Natural killer cell treated with Interleukin-12 subunit alpha and Interleukin-12 subunit beta and Interleukin-15 and Interleukin-18, amount 100 ng/mL, for 72 hours (primary cell): ENCODE measurements around the gene DNAH8. TPM values are rescaled to one million over a fixed set of nuclear protein-coding genes. Genes with fewer than 3 reads are reported as not detected.
A peak's percentile ranks its signal among the peaks of the same experiment; 100 is the strongest.

Experiments
- ATAC-seq, 2 donors: fragments of 150-1000 bp; cut with Tn5 transposase in 1 of 2; sonication (Bioruptor Pico), chemical (Tn5 transposase) in 1 of 2; 2 replicates each; pipeline ENCODE4 v1.10.0; 2021
- DNase-seq: peaks from one replicate; pipeline ENCODE4 v3.0.0; 2022; ENCODE audit warnings: low spot score
- H3K27ac Mint-ChIP-seq, 2 donors: 1 replicate in 1 of 2; 2 replicates in 1 of 2; pipeline ENCODE4 v1.8.0; 2022; ENCODE audit warnings: mixed read lengths in 2 of 2, mild to moderate bottlenecking in 1 of 2, moderate library complexity in 1 of 2
- H3K27me3 Mint-ChIP-seq, 2 donors: 1 replicate in 1 of 2; 2 replicates in 1 of 2; pipeline ENCODE4 v1.8.0; 2022; ENCODE audit warnings: mixed read lengths in 2 of 2
- H3K36me3 Mint-ChIP-seq: one replicate; pipeline ENCODE4 v1.8.0; 2022; ENCODE audit warnings: mixed read lengths
- H3K4me1 Mint-ChIP-seq, 2 donors: 1 replicate in 1 of 2; 2 replicates in 1 of 2; pipeline ENCODE4 v1.8.0; 2022; ENCODE audit warnings: low read depth in 2 of 2, mixed read lengths in 2 of 2, mild to moderate bottlenecking in 1 of 2
- H3K4me3 Mint-ChIP-seq: one replicate; pipeline ENCODE4 v1.8.0; 2022; ENCODE audit warnings: mixed read lengths
- H3K9me3 Mint-ChIP-seq: 2 replicates; pipeline ENCODE4 v1.8.0; 2022; ENCODE audit warnings: mixed read lengths
- total RNA-seq, 2 donors: library from RNA; stranded (reverse); gene quantifications; one replicate each; pipeline ENCODE4 v1.2.3, GENCODE V29; 2022

Gene DNAH8
- total RNA-seq, 2 donors from 2014 or later = 0.12 to 0.22 TPM

DNA sequence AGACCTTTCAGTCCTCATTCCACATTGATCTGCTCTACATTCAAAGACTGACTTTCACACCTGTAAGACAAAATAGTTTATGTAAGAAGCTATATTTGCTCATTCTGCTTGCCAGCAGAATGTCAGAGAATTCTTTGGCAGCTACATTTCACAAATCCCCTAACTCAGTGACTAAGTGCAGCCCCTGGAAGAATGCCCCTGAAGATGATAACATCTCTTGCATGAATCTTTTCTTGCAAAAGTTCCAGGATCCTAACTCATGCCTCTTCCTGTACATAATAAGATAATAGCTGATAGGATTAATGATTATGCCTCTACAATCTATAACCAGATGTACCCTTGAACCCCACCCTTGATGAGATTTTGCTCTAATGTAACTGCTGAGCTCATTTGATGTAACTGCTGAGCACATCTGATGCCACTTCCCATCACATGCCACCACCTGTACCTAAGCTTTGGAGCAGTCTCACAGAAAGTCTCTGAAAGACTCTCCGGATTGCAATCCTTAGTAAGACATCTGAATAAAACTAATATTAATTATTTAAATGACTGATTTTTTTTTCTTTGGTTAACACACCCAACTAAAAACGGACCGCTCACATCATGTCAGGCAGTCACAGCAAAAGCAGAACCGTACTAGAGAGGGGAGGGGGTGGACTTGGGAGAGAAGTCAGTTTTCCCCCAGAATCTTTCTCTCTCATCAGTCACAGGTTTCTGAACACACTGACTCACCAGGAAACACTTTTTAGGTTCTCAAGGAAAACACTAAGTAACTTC lies 684 bp upstream of the DNAH8 start:
- Mint-ChIP-seq H3K36me3 (peaks cover 5% of the 10 kb centered on the region), H3K4me1 (peaks cover 25 to 39% of the 10 kb centered on the region in 2 donors), H3K27ac (peak overlapping the region; percentile 88), H3K27me3 (peaks cover 19 to 21% of the 10 kb centered on the region in 2 donors), H3K4me3 (peak overlapping the region; percentile 72), H3K9me3 (peaks cover 3% of the 10 kb centered on the region)
- ATAC-seq = peak in 1 of 2 donors; percentile 57
- no peak for DNase-seq

DNA sequence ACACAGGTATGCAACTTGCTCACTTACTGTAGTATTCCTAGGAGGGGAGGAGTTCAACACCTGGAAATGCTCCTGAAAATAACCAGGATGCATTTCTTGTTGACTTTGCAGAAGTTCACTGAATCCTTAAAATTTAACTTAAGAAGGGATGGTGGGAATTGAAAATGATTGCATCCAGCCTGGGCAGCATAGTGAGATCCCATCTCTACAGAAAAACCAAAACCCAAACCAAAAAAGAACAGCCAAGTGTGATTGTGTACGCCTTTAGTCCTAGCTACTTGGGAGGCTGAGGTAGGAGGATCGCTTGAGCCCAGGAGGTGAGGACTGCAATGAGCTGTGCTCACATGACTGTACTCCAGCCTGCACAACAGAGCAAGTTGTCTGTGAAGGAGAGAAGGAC lies 1.7 kb downstream of the DNAH8 start:
- Mint-ChIP-seq H3K36me3 (peaks cover 13% of the 10 kb centered on the region), H3K4me3 (no peak overlapping the region), H3K27me3 (peaks cover 26% of the 10 kb centered on the region in 2 donors), H3K9me3 (peaks cover 7% of the 10 kb centered on the region), H3K27ac (peak overlapping the region; percentile 2 to 20), H3K4me1 (peaks cover 22 to 25% of the 10 kb centered on the region in 2 donors)
- ATAC-seq (no peak), DNase-seq (no peak)

DNA sequence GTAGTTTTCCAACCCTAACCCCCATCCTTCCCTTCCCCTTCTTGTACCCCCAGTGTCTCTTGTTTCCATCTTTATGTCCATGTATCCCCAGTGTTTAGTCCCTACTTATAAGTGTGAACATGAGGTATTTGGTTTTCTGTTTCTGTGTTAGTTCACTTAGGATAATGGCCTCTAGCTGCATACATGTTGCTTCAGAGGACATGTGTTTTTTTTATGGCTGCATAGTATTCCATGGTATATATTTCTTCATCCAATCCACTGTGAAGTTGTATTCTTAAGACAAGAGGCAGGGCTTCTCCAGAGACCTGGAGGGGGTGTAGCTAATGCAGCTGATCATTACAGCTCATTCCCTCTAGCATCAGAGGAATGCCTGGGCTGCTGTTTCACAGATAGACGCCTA lies 4.2 kb downstream of the DNAH8 start:
- peaks cover 26% of the 10 kb centered on the region in 2 donors for H3K27me3 Mint-ChIP-seq

DNA sequence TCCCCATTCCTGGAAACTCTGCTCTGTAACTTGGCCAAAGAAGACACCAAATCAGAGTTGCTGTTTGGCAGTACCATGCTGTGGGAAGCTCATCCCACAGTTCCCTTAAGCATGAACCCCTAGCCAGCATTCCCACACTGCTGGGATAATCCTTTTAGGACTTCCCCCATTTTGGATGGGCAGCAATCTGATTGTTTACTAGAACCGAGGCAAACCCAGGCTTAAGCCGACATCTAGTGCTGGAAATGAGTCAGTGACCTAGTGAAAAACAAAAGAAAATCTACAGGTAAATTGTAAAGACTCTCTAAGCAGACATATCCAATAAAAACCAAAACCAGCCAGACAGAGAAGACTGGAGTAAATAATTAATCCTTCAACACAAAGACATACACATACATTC lies 5.2 kb downstream of the DNAH8 start:
- Mint-ChIP-seq H3K4me1 (peaks cover 6 to 8% of the 10 kb centered on the region in 2 donors), H3K27ac (no peak overlapping the region), H3K4me3 (no peak overlapping the region), H3K36me3 (peaks cover 13% of the 10 kb centered on the region), H3K9me3 (peaks cover 7% of the 10 kb centered on the region), H3K27me3 (peaks cover 26% of the 10 kb centered on the region in 2 donors)
- ATAC-seq (no peak), DNase-seq (no peak)

More for the DNA sequence above, 4.2 kb downstream of the DNAH8 start:
- Mint-ChIP-seq H3K27ac (no peak overlapping the region), H3K4me3 (no peak overlapping the region), H3K4me1 (peaks cover 9 to 10% of the 10 kb centered on the region in 2 donors), H3K36me3 (peaks cover 13% of the 10 kb centered on the region), H3K9me3 (peaks cover 7% of the 10 kb centered on the region)
- no peak for DNase-seq
- ATAC-seq = no peak

DNA sequence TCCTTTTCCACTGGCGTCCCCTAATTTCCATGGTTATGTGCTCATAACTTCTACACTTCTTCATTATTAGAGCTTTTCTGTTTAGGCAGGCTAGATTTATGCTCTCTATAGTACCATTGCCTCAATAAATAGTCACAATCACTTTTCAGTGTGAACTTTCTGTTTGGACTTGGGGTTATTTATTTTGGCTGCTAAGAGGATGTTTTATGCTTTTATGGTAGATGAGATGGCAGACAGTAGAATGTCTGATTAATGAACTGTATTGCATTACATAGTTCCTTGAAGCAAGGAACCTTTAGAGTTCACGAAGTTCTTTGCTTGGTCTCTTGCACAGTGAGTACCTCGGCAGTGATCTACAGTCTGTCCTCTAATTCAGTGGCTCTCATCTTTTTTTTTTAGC lies 6.9 kb downstream of the DNAH8 start:
- H3K4me1 Mint-ChIP-seq = peaks cover 6 to 17% of the 10 kb centered on the region in 2 donors
- peaks cover 3% of the 10 kb centered on the region for H3K9me3 Mint-ChIP-seq
- H3K27me3 Mint-ChIP-seq = peaks cover 18% of the 10 kb centered on the region in 2 donors
- H3K4me3 Mint-ChIP-seq = no peak overlapping the region
- peaks cover 8% of the 10 kb centered on the region for H3K36me3 Mint-ChIP-seq
- ATAC-seq (no peak), DNase-seq (no peak)
- no peak overlapping the region for H3K27ac Mint-ChIP-seq

DNA sequence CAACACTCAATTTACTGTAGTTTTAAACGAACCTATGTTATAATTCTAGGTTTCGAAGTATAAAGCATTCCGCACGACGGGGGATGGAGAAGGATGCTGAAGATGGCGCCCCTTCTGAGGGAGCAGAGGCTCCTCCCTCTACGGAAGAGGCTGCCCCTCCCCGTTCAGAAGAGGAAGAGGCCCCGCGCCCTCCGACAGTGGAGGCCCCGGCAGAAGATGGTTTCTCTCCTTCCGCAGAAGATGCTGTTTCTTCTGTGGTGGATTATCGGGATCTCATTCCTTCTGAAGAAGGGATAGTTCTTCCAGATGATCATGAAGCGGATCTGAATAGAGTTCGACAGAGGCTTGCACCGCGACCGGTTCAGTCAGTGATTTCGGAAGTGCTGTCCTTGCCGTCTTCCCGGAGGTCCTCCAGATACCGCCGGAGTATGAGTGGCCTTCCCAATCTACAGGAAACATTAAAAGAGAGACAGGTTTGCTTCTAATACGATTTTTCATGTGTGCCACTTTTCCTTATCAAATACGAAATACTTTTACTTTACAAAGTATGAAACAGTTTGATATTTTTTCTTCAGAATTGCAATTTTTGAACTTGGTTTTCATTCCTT lies 7.7 kb downstream of the DNAH8 start:
- peaks cover 9 to 17% of the 10 kb centered on the region in 2 donors for H3K4me1 Mint-ChIP-seq
- no peak overlapping the region for H3K4me3 Mint-ChIP-seq
- ATAC-seq = no peak
- no peak overlapping the region for H3K27ac Mint-ChIP-seq
- peaks cover 3% of the 10 kb centered on the region for H3K9me3 Mint-ChIP-seq
- no peak for DNase-seq
- H3K36me3 Mint-ChIP-seq = peaks cover 8% of the 10 kb centered on the region
- H3K27me3 Mint-ChIP-seq = peaks cover 18% of the 10 kb centered on the region in 2 donors

DNA sequence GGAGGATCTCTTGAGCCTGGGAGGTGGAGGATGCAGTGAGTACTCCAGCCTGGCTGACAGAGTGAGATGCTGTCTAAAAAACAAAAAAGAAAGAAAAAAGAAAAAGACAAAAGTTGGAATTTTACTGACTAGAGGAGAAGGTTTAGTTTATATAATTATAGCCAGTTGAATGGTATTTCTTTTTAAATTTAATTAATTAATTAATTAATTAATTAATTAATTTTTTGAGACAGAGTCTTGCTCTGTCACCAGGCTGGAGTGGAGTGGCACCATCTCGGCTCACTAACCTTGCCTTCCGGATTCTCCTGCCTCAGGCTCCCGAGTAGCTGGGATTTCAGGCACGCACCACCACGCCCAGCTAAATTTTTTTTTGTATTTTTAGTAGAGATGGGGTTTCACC lies 8.7 kb downstream of the DNAH8 start:
- Mint-ChIP-seq H3K27me3 (peaks cover 15 to 17% of the 10 kb centered on the region in 2 donors), H3K4me1 (peaks cover 9 to 17% of the 10 kb centered on the region in 2 donors), H3K4me3 (no peak overlapping the region), H3K27ac (no peak overlapping the region), H3K9me3 (peaks cover 3% of the 10 kb centered on the region), H3K36me3 (peaks cover 8% of the 10 kb centered on the region)
- ATAC-seq = no peak
- DNase-seq = no peak

GRCh38 chr6:38724343-38724742 lies 9.2 kb downstream of the DNAH8 start:
- H3K9me3 Mint-ChIP-seq = peaks cover 3% of the 10 kb centered on the region
- no peak overlapping the region for H3K4me3 Mint-ChIP-seq
- H3K36me3 Mint-ChIP-seq = peaks cover 8% of the 10 kb centered on the region
- H3K27ac Mint-ChIP-seq = no peak overlapping the region
- ATAC-seq (no peak), DNase-seq (no peak)
- H3K27me3 Mint-ChIP-seq = peaks cover 10 to 13% of the 10 kb centered on the region in 2 donors
- peaks cover 9 to 17% of the 10 kb centered on the region in 2 donors for H3K4me1 Mint-ChIP-seq

- Mint-ChIP-seq H3K4me3 (peak overlapping the region; percentile 18), H3K27ac (peak overlapping the region in 1 of 2 donors; percentile 5), H3K4me1 (peaks cover 9 to 17% of the 10 kb centered on the region in 2 donors), H3K27me3 (peaks cover 5 to 8% of the 10 kb centered on the region in 2 donors), H3K9me3 (peaks cover 3% of the 10 kb centered on the region), H3K36me3 (peaks cover 3% of the 10 kb centered on the region)
- DNase-seq (no peak), ATAC-seq (peak in 1 of 2 donors; percentile 52)
Measured at GRCh38 chr6:38725414-38726183, 10.5 kb downstream of the DNAH8 start.

DNA sequence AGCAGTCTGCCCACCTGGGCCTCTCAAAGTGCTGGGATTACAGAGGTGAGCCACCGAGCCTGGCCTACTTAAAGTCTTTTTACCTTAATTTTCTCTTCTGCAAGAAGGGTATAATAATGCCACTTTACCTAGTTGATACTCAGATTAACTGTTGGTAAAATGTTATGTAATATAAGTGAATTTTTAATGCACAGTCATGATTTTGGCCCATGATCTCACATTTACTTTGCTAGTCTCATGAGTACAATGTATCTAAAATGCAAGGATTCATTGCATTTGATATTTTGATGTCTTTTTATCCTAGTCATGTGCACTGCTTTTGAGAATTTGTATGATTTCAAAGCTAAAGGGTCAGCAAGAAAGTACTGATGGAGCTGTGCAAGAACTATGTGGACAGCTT lies 13.1 kb downstream of the DNAH8 start:
- no peak overlapping the region for H3K4me3 Mint-ChIP-seq

GRCh38 chr6:38730140-38730862 lies 15.2 kb downstream of the DNAH8 start:
- H3K4me3 Mint-ChIP-seq = no peak overlapping the region
- no peaks in the 10 kb centered on the region for H3K9me3 Mint-ChIP-seq
- peaks cover 9 to 16% of the 10 kb centered on the region in 2 donors for H3K27me3 Mint-ChIP-seq
- DNase-seq (no peak), ATAC-seq (no peak)
- H3K4me1 Mint-ChIP-seq = peaks cover 8 to 14% of the 10 kb centered on the region in 2 donors
- no peaks in the 10 kb centered on the region for H3K36me3 Mint-ChIP-seq
- no peak overlapping the region for H3K27ac Mint-ChIP-seq

More for the DNA sequence above, 13.1 kb downstream of the DNAH8 start:
- no peaks in the 10 kb centered on the region for H3K9me3 Mint-ChIP-seq
- H3K36me3 Mint-ChIP-seq = no peaks in the 10 kb centered on the region
- peaks cover 9 to 17% of the 10 kb centered on the region in 2 donors for H3K4me1 Mint-ChIP-seq
- no peak for DNase-seq
- ATAC-seq = no peak
- H3K27me3 Mint-ChIP-seq = peaks cover 7 to 10% of the 10 kb centered on the region in 2 donors
- H3K27ac Mint-ChIP-seq = no peak overlapping the region

GRCh38 chr6:38736951-38737350 lies 21.8 kb downstream of the DNAH8 start:
- DNase-seq (no peak), ATAC-seq (no peak)
- no peaks in the 10 kb centered on the region for H3K9me3 Mint-ChIP-seq
- peaks cover 23 to 36% of the 10 kb centered on the region in 2 donors for H3K27me3 Mint-ChIP-seq
- H3K36me3 Mint-ChIP-seq = no peaks in the 10 kb centered on the region
- H3K4me1 Mint-ChIP-seq = no peaks in the 10 kb centered on the region
- H3K4me3 Mint-ChIP-seq = no peak overlapping the region
- no peak overlapping the region for H3K27ac Mint-ChIP-seq

DNA sequence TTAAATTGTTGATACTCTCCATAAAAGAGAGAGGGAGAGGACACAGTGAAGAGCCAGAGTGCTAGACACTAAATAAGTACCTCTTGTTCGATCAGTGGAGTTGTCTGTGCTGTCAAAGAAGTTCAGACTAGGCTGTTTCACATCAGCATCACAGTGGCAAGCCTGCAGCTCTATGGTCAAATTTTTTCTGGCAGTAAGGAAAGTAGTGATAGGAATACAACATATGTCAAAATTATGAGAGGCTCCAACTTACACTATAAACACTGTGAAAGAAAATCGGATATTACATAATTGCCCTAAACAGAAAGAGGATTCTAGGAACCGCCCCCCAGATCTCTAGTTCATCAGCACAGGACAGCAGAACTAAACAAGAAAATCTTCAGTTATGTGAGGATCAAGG lies 23.1 kb downstream of the DNAH8 start:
- peaks cover 17 to 39% of the 10 kb centered on the region in 2 donors for H3K27me3 Mint-ChIP-seq
- DNase-seq (no peak), ATAC-seq (no peak)
- no peaks in the 10 kb centered on the region for H3K4me1 Mint-ChIP-seq
- no peak overlapping the region for H3K27ac Mint-ChIP-seq
- H3K36me3 Mint-ChIP-seq = no peaks in the 10 kb centered on the region
- no peaks in the 10 kb centered on the region for H3K9me3 Mint-ChIP-seq
- H3K4me3 Mint-ChIP-seq = no peak overlapping the region
